Measurements from ENCODE around the gene LTB.
"Not testable (repeated sequence)": the region's sequence is repeated elsewhere in the genome, so short reads cannot be mapped to it uniquely, and the experiment has no call there.

LTB gene

GRCh38 chr6:31614075-31614619 lies 31.9 kb upstream of the LTB start:
- intact Hi-C loops (cut with DNase I), result no loop called here
- DNase-seq, result peak in 4 of 42 donors; percentile 20 to 38 (median 30)

GRCh38 chr6:31610968-31611367 lies 28.7 kb upstream of the LTB start:
- DNase-seq, result no peak
- intact Hi-C loops (cut with DNase I), result no loop called here

GRCh38 chr6:31609519-31610406 lies 27.5 kb upstream of the LTB start:
- intact Hi-C loops (cut with DNase I), result no loop called here
- DNase-seq, result no peak

GRCh38 chr6:31607317-31607716 lies 25.1 kb upstream of the LTB start:
- DNase-seq, result no peak
- intact Hi-C loops (cut with DNase I), result no loop called here

GRCh38 chr6:31597006-31597405 lies 14.8 kb upstream of the LTB start:
- intact Hi-C loops (cut with DNase I), result no loop called here

GRCh38 chr6:31592396-31592771 lies 10.2 kb upstream of the LTB start:
- intact Hi-C loops (cut with DNase I), result no loop called here
- no peak for DNase-seq

More at GRCh38 chr6:31597006-31597405, 14.8 kb upstream of the LTB start:
- no peak for DNase-seq

GRCh38 chr6:31590691-31591090 lies 8.5 kb upstream of the LTB start:
- DNase-seq; intact Hi-C loops (cut with DNase I): not testable (repeated sequence)

GRCh38 chr6:31588871-31589650 lies 6.8 kb upstream of the LTB start:
- DNase-seq, result no peak
- intact Hi-C loops (cut with DNase I), result no loop called here

GRCh38 chr6:31587791-31588777 lies 5.9 kb upstream of the LTB start:
- intact Hi-C loops (cut with DNase I), result no loop called here
- DNase-seq, result no peak

- intact Hi-C loops (cut with DNase I), result no loop called here
- peak in 13 of 42 donors; percentile 13 to 51 (median 27) for DNase-seq
Measured at GRCh38 chr6:31586599-31587281, 4.5 kb upstream of the LTB start.

- intact Hi-C loops (cut with DNase I), result no loop called here
- peak in 6 of 42 donors; percentile 17 to 30 (median 22) for DNase-seq
Measured at GRCh38 chr6:31586008-31586407, 3.8 kb upstream of the LTB start, which contains the start of gene LST1. Gene LST1 (plus strand): TSS chr6:31586277. CDS start chr6:31587300, 1,023 bp downstream.

- no peak for DNase-seq
- intact Hi-C loops (cut with DNase I), result no loop called here
Measured at GRCh38 chr6:31585491-31585890, 3.3 kb upstream of the LTB start.

GRCh38 chr6:31581434-31582229 lies 592 bp downstream of the LTB start:
- intact Hi-C loops (cut with DNase I), result no loop called here
- peak in 25 of 42 donors; percentile 12 to 62 (median 28) for DNase-seq

GRCh38 chr6:31580807-31581433 lies 1.3 kb downstream of the LTB start:
- DNase-seq, result peak; percentile 67 to 95 (median 89)
- intact Hi-C loops (cut with DNase I), result no loop called here

GRCh38 chr6:31580438-31580740 lies 1.8 kb downstream of the LTB start:
- DNase-seq, result no peak
- intact Hi-C loops (cut with DNase I), result no loop called here

- intact Hi-C loops (cut with DNase I), result no loop called here
- no peak for DNase-seq
Measured at GRCh38 chr6:31579546-31580437, 2.4 kb downstream of the LTB start.

Measured in head of caudate nucleus (tissue), 42 donors.